DMS114 treated with DMSO at 0.1 percent for 48 hours (cell line): ENCODE measurements around the gene EPS8L3.
"Not testable (repeated sequence)": the region's sequence is repeated elsewhere in the genome, so short reads cannot be mapped to it uniquely, and the experiment has no call there.

Experiments
- DNase-seq: peaks from one replicate; lab custom pipeline; 2025; ENCODE audit not compliant: unreplicated experiment; lab: John Stamatoyannopoulos, UW

Gene EPS8L3

DNA sequence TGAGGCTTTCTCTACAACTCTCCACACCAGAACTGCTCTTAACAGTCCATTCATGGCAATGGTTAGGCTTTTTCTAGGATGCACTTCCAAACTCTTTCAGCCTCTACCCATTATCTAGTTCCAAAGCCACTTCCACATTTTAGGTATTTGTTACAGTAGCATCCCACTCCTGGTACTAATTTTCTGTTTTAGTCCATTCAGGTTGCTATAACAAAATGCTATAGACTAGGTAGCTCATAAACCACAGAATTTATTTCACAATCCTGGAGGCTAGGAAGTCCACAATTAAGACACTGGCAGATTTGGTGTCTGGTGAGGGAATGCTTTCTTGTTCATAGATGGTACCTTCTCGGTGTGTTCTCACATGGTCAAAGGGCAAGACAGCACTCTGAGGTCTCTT lies 17.3 kb upstream of the EPS8L3 start:
- DNase-seq = no peak

DNA sequence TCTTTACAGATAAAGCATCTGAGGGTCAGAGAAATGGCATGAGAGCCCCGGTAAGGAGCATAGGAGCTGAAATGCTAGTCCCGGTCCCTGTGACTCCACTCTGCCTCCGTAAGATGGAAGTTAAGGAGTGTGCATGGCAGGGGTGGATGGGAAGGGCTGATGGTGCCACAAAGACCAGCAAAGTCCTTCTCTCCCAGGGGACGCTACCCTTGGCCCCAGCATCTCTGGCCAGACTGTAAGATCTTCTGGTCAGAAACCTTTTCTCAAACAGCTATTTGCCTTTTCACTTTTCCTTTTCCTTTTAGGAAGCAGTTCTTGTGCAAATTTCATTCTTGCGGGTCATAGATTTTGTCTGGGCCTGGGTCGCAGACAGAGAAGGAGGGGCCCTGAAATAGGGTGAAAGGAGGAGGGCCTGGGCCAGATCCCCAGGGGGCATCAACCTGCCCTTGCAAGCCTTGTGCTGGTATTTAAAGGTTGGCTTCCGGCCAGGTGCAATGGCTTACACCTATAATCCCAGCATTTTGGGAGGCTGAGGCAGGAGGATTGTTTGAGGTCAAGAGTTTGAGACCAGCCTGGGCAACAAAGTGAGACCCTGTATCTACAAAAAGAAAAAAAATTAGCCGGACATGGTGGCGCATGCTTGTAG lies 14.4 kb upstream of the EPS8L3 start:
- no peak for DNase-seq

DNA sequence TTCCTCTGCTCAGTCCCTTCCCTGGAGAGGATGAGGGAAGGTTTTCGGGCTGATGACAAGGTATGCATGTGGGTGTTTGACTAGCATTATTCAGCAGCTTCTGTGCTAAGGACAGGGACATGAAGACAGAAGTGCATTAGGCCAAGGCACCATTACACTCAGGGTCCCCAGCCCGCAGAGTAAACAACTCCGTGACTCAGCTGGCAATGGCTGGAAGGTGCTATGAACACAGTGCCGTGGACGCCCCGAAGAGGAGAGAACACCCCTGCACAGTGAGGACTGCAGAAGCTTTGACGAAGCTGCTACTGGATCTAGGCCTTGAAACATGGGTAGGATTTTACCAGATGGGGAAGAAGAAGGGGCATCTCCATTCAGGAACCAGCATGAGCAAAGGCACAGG lies 13.7 kb upstream of the EPS8L3 start:
- no peak for DNase-seq

- peak; percentile 69 for DNase-seq
Observed at GRCh38 chr1:109776911-109777310, 13.2 kb upstream of the EPS8L3 start.

GRCh38 chr1:109776206-109776835 lies 12.6 kb upstream of the EPS8L3 start:
- DNase-seq = no peak

DNA sequence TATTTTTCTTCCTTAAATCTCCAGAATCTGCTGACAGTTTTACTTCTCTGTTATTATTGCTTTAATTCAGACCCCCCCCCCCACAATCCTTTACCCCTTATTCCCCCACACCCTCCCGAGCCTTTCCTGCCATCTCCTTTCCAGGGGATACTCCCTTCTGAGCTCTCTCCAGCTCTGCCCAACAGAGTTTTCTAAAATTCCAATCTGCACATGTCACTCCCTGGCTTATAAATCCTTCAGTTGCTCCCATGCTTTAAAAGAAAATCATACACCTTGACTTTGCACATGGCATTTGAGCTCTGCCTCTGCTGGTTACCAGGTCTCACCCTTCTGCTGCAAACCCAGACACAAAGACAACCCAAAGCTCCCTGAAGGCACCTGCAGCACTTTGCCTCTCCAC lies 11.7 kb upstream of the EPS8L3 start:
- no peak for DNase-seq

GRCh38 chr1:109773900-109774485 lies 10.3 kb upstream of the EPS8L3 start:
- DNase-seq = no peak

DNA sequence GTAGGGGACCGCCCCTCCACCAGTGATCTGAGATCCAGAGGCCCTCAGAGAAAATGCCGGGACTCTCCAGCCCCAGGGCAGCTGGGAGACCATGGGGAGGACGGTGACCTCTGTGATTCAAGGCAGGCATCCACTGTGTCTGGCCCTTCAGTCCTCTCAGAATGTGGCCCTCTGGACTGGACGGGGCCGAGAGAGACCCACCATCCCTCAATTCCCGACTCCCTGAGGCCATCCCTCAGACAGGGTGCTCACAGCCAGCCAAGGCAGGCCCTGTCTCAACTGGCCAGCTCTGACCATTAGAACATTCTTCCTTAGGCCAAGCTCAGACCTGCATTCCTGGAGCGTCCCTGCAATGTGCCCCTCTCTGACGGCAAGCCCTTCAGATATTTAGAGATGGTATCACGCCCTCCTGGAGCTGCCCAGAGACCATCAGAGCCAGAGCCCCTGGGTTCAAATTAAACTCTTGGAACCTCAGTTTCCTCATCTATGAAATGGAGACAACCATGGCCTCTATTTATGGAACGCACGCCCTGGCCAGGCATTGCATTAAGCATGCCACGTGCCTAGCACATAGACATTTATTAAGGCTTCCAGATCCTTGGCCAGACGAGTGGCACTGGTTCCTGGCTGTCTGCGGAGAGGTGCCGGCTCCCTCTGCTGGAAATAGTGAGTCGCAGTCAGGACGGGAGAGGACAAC lies 9.6 kb upstream of the EPS8L3 start:
- peak; percentile 82 for DNase-seq

GRCh38 chr1:109772658-109773202 lies 9.0 kb upstream of the EPS8L3 start:
- no peak for DNase-seq

DNA sequence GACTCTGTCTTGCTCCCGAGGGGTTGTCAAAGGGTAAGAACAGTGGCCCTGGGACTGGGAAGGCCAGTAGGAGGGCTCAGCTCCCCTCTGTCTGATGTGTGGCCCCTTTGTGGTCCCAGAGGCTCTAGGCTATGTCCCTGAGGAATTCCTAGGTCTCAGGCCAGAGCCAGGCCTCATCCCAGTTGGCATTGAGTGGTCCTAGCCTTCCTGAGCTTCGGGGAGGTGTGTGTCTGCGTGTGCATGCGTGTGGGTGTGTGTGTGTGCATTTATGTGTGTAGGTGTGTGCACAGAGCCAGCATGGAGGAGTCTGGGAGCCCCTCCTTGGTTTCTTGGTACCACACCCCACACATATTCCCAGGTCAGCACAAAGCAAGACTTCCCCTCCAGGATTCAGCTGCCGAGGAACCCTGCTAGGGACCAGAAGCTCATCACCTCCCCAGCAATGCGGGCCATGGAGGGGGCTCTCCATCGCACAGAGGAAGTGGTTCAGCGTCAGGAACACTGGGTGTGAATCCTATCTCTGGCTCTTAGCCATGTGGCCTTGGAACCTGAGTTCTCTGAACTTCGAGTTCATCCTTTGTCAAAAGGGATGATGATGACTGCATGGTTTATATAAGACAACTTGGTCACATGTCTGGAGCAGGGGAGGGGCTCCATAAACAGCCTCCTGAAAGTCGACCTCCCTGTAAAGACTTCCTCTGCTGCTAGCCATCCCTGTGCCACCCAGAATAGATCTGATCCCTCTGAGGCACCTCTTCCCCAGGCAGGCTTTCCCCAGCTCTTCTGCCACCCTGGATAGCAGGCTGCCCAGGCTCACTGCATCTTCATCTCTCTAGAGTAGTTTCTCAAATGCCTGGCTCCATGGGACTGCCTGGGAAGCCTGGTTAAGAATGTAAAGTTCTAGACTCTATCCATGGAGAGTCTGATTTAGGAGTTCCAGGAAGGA lies 8.3 kb upstream of the EPS8L3 start:
- no peak for DNase-seq

DNA sequence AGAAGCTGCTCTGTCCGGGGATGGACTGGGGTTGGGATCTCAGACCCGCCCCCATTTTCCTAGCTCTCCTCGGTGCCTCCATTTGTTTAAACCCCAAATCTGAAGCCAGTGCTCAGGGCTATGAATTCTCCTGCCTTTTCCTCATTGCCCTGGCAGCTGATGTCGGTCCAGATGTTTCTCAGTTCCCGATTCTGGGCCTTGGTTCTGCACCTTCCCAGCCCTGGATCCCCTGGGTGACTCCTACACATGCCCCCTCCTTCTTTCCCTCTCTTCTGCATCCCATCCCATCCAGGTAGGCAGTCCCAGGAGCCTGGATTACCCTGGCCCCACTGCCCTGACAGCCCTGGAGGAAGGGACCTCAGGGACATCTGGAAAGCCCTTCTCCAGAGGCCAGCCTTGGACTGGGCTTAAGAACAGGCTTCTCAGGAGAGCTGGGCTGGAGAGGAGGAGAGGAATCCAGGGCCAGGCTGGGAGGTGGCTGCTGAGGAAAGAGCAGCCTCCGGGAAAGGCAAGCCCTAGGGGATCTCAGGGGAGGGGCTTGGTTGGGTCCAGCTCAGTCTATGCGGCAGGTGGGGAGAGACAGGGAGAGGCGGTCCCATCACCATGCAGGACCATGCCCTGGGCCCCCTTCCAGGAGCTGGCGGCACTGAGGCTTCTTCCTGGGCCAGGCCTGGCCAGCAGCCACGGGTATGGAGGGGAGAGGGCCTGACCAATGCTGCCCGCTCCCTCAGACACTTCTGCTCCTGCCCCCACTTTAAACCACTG lies 6.8 kb upstream of the EPS8L3 start:
- DNase-seq = no peak

DNA sequence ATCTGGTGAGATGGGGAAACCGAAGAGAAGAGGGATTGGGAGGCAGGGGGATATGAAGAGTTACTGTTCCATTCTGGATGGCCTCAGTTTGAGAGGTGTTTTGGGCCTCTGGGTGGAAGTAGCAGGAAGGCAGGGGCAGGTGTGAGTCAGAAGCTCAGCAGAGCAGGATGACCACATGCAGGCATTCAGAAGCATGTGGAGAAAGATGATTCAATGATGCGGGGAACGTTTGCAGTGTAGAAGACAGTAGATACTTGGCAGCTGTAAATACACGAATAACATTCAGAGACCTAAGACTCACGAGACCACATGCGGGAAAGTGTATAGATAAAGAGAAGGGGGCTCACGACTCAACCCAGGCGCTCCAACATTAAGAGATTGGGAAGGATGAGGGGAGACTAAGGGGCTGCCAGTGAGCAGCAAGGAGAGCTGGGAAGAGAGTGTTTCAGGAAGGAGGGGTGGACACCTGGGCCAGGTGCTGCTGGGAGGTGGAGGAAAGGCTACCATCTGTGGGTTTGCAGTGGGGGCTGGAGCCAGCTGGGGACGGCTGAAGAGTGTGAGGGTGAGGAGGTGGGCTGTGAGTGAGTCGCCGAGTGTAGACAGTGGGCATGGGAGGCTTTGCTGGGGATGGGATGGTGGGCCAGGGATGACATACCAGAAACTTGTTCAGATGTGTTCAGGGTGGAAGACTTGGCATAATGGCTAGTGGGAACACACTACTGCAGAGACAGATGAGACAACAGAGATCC lies 5.8 kb upstream of the EPS8L3 start:
- DNase-seq = no peak

GRCh38 chr1:109768820-109769219 lies 5.1 kb upstream of the EPS8L3 start:
- DNase-seq = no peak

- no peak for DNase-seq
Observed at GRCh38 chr1:109768335-109768650, 4.6 kb upstream of the EPS8L3 start.

DNA sequence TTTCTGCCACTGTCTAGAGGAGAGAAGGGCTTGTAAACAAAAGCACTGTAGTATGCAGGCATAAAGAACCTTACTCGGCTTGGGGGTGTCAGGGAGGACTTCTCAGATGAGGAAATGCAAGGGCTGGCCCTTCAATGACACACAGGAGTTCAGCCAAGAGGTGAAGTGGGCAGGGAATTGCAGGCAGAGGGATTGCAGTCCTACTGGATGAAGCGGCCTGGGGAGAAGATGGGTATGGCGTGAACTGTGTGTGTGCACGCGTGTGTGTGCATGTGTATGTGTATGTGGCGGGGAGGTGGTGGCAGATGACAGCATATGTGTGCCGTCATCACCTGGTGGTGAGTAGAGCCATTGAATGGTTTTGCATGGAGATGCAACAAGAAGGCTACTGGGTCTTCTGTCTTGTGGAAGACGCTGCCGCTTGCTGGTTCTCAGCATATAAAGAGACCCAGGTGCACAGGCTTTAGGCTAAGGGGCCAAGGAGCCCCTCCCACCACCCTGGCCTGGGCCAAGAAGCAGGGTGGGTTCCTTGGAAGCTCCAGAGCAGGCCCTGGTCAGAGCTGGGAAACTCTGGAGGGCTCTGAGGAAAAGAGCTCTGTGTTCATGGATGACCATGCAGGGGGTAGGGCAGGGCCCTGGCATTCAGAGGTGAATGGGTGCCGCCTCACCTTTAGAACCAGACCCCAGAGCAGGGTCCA lies 4.1 kb upstream of the EPS8L3 start:
- no peak for DNase-seq

DNA sequence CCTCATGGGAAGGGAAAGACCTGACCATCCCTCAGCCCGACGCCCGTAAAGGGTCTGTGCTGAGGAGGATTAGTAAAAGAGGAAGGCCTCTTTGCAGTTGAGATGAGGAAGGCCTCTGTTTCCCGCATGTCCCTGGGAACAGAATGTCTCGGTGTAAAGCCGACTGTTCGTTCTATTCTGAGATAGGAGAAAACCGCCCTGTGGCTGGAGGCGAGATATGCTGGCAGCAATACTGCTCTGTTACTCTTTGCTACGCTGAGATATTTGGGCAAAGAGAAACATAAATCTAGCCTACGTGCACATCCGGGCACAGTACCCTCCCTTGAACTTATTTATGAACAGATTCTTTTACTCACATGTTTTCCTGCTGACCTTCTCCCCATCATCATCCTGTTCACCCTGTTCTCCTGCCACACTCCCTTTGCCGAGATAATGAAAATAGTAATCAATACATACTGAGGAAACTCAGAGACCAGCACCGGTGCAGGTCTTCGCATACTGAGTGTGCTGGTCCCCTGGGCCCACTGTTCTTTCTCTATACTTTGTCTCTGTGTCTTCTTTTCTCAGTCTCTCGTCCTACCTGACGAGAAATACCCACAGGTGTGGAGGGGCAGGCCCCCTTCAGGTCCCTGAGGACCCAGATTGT lies 3.4 kb upstream of the EPS8L3 start:
- not testable (repeated sequence) for DNase-seq

DNA sequence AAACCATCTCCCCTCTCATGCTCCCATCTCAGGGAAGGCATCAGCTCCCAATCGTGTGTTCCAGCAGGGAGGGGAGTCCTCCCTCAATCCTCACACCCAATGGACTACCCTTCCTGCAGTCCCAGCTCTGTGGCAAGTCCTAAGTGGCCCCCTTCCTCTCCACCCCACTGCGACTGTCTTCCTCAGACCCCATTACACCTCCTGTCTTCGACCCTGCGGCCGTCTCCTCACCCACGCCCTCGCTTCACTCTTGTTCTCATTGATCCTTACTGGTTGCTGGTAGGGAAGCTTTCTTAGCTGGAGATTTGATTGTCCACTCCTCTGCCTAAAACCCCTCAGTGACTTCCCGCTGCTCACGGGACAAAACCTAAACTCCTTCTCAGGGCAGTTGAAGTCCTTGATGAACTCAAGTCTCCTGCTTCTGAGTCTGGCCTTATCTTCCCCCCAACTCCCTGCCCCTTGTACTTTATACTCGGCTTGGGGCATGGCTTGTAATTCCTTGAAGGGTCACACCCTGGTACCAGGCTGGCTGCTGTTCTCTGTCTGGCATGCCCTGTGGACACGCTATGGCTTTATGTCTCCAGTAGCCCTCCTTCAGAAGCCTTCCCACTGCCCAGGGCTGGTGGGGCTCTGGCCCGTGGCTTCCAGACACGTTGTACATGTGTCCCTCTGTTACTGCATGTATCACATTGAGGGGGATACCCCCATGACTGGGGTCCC lies 2.3 kb upstream of the EPS8L3 start:
- no peak for DNase-seq

- no peak for DNase-seq
Observed at GRCh38 chr1:109765483-109765815, 1.7 kb upstream of the EPS8L3 start.
